OCI-LY3 (cell line): ENCODE measurements around the gene SGCA.

Experiments
- H2AFZ ChIP-seq: fragments of 200-600, 300-600 bp; shearing (Covaris generic); 2 replicates; pipeline ENCODE4 v1.6.0; 2014; ENCODE audit warnings: antibody characterized with exemption, low read depth, low read length
- H3K27ac ChIP-seq: fragments of 200-600, 300-600 bp; sonication (generic); 2 replicates; pipeline ENCODE4 v1.5.1; 2014; ENCODE audit warnings: mild to moderate bottlenecking, low read length, moderate library complexity, mixed read lengths
- H3K27me3 ChIP-seq: fragments of 200-600, 300-600 bp; sonication (generic); 2 replicates; pipeline ENCODE4 v1.6.1; 2014; ENCODE audit warnings: low read depth, low read length, mixed read lengths
- H3K36me3 ChIP-seq: fragments of 200-600, 300-600 bp; sonication (generic); replicated peaks from 2 replicates; pipeline ENCODE3; 2014; ENCODE audit warnings: low read depth, low read length, mixed read lengths
- H3K4me1 ChIP-seq: fragments of 300-600, 200-600 bp; sonication (generic); 2 replicates; pipeline ENCODE4 v1.6.1; 2014; ENCODE audit warnings: low read length, mixed read lengths
- H3K4me2 ChIP-seq: fragments of 200-600, 300-600 bp; sonication (generic); 2 replicates; pipeline ENCODE4 v1.6.1; 2014; ENCODE audit warnings: low read length, mixed read lengths
- H3K4me3 ChIP-seq: fragments of 300-600, 200-600 bp; sonication (generic); 2 replicates; pipeline ENCODE4 v1.5.1; 2014; ENCODE audit warnings: antibody characterized with exemption, mild to moderate bottlenecking, low read length, moderate library complexity
- H3K79me2 ChIP-seq: fragments of 300-600, 200-600 bp; shearing (Covaris generic); 2 replicates; pipeline ENCODE4 v1.6.1; 2014; ENCODE audit warnings: mild to moderate bottlenecking, low read length, mixed read lengths
- H3K9ac ChIP-seq: fragments of 300-600, 200-600 bp; shearing (Covaris generic); 2 replicates; pipeline ENCODE4 v1.6.0; 2014; ENCODE audit warnings: mild to moderate bottlenecking, low read length, moderate library complexity
- H3K9me3 ChIP-seq: fragments of 200-600, 300-600 bp; shearing (Covaris generic); 2 replicates; pipeline ENCODE4 v1.6.1; 2014; ENCODE audit warnings: low read length, mixed read lengths; ENCODE audit not compliant: insufficient read depth
- H4K20me1 ChIP-seq: fragments of 200-600, 300-600 bp; sonication (generic); 2 replicates; pipeline ENCODE4 v1.6.1; 2016; ENCODE audit warnings: low read length, mixed read lengths; ENCODE audit not compliant: insufficient read depth
- CTCF ChIP-seq: fragments of 200-600, 300-600 bp; sonication (generic); IDR thresholded peaks from 2 replicates; pipeline ENCODE4 v1.5.1; 2014; ENCODE audit warnings: antibody characterized with exemption, low read length, low read depth
- EZH2phosphoT487 ChIP-seq: fragments of 200-600 bp; shearing (Covaris generic); IDR thresholded peaks from 2 replicates; pipeline ENCODE4 v1.6.1; 2018; ENCODE audit warnings: antibody characterized with exemption, mixed run types, low read depth

Gene SGCA

GRCh38 chr17:50180111-50180510, 14.3 kb downstream of the SGCA start:
- Histone ChIP-seq H3K4me1 (peaks cover 35% of the 10 kb centered on the region), H3K9ac (no peak overlapping the region), H3K36me3 (peaks cover 5% of the 10 kb centered on the region), H3K27me3 (no peaks in the 10 kb centered on the region), H3K9me3 (no peaks in the 10 kb centered on the region), H3K27ac (no peak overlapping the region), H3K4me3 (no peak overlapping the region), H3K4me2 (no peak overlapping the region), H3K79me2 (no peaks in the 10 kb centered on the region), H2AFZ (no peak overlapping the region), H4K20me1 (no peaks in the 10 kb centered on the region)
- TF ChIP-seq EZH2phosphoT487 (no peak), CTCF (no peak)

- H3K9me3 ChIP-seq: no peaks in the 10 kb centered on the region
- H3K9ac ChIP-seq: no peak overlapping the region
- H3K27me3 ChIP-seq: no peaks in the 10 kb centered on the region
- no peak overlapping the region for H3K27ac ChIP-seq
- H3K4me1 ChIP-seq: peaks cover 40% of the 10 kb centered on the region
- H3K79me2 ChIP-seq: no peaks in the 10 kb centered on the region
- no peak overlapping the region for H2AFZ ChIP-seq
- no peak overlapping the region for H3K4me3 ChIP-seq
- peaks cover 10% of the 10 kb centered on the region for H3K36me3 ChIP-seq
- TF ChIP-seq CTCF (no peak), EZH2phosphoT487 (no peak)
- H4K20me1 ChIP-seq: no peaks in the 10 kb centered on the region
- no peak overlapping the region for H3K4me2 ChIP-seq
These were observed 14.8 kb downstream of the SGCA start for GRCh38 chr17:50180620-50181019.

GRCh38 chr17:50181144-50181543, 15.3 kb downstream of the SGCA start:
- H3K9ac ChIP-seq: no peak overlapping the region
- no peaks in the 10 kb centered on the region for H3K9me3 ChIP-seq
- peaks cover 45% of the 10 kb centered on the region for H3K4me1 ChIP-seq
- H3K27me3 ChIP-seq: no peaks in the 10 kb centered on the region
- TF ChIP-seq CTCF (no peak), EZH2phosphoT487 (no peak)
- H4K20me1 ChIP-seq: no peaks in the 10 kb centered on the region
- no peak overlapping the region for H3K4me2 ChIP-seq
- no peak overlapping the region for H2AFZ ChIP-seq
- no peak overlapping the region for H3K27ac ChIP-seq
- H3K4me3 ChIP-seq: no peak overlapping the region
- H3K79me2 ChIP-seq: no peaks in the 10 kb centered on the region
- H3K36me3 ChIP-seq: peaks cover 14% of the 10 kb centered on the region

GRCh38 chr17:50181591-50182560, 16.1 kb downstream of the SGCA start:
- Histone ChIP-seq H3K4me3 (no peak overlapping the region), H3K79me2 (no peaks in the 10 kb centered on the region), H4K20me1 (no peaks in the 10 kb centered on the region), H3K4me1 (peaks cover 49% of the 10 kb centered on the region), H3K4me2 (no peak overlapping the region), H2AFZ (no peak overlapping the region), H3K36me3 (peaks cover 17% of the 10 kb centered on the region), H3K9me3 (no peaks in the 10 kb centered on the region), H3K27me3 (no peaks in the 10 kb centered on the region), H3K9ac (no peak overlapping the region), H3K27ac (no peak overlapping the region)
- TF ChIP-seq EZH2phosphoT487 (no peak), CTCF (no peak)
